Measurements from ENCODE around the gene AHSP.

DNA sequence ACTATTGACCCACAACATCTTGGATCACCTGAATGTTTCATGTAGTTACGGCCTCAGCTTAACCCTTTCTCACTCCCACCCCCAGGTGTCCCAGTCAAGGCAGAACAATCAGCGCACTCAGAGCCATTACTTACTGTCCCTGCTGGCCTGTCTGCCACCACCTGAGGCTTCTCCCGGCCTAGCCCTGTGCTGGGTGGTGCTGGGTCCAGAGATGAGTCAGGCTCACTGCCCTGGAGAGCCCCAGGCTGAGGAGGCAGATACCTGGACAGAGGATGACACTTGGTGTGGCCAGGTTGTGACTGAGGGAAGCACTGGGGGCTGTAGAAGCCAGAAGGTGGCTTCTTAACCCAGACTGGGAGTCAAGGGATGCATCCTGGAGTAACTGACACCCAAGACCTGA is 48.7 kb upstream of the AHSP start:
- TF ChIP-seq, protein P1, sequence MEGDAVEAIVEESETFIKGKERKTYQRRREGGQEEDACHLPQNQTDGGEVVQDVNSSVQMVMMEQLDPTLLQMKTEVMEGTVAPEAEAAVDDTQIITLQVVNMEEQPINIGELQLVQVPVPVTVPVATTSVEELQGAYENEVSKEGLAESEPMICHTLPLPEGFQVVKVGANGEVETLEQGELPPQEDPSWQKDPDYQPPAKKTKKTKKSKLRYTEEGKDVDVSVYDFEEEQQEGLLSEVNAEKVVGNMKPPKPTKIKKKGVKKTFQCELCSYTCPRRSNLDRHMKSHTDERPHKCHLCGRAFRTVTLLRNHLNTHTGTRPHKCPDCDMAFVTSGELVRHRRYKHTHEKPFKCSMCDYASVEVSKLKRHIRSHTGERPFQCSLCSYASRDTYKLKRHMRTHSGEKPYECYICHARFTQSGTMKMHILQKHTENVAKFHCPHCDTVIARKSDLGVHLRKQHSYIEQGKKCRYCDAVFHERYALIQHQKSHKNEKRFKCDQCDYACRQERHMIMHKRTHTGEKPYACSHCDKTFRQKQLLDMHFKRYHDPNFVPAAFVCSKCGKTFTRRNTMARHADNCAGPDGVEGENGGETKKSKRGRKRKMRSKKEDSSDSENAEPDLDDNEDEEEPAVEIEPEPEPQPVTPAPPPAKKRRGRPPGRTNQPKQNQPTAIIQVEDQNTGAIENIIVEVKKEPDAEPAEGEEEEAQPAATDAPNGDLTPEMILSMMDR (IDR thresholded peaks at IDR 0.05): no peak
- TF ChIP-seq POLR2A (IDR thresholded peaks at IDR 0.05): no peak

Data from testis (tissue), 2 donors.